ENCODE data around the gene SUPT6H. TPM values are rescaled to one million over a fixed set of nuclear protein-coding genes. Genes with fewer than 3 reads are reported as not detected.

Gene SUPT6H
- polyA plus RNA-seq, 1 of the 3 experiments (the other 2 are of a cell fraction), result 26.9 TPM

DNA sequence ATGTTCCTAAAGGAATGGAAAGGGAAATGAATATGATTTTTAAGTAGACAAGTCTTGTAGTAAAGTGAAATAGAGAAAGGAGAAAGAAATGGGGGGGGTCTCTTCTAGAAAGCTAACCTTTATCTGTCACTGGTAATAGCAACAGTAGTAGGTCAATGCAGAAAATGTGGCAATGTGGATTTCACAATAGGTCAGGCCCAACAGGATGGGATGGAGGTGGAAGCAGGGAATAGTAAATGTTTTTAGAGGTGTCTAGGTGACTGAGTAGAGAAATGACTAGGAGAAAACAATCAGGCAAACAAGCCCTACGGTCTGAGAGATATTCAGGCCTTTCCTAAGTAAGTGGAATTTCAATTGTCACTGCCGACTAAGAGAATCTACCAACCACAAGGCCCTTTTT, 42.0 kb upstream of the SUPT6H start:
- no peak for DNase-seq
- Histone ChIP-seq H4K20me1 (ENCODE audit: insufficient read depth) (no peaks in the 10 kb centered on the region), H2AFZ (ENCODE audit: low read depth) (no peak overlapping the region), H3F3A (replicated peaks; ENCODE audit: insufficient read depth) (no peaks in the 10 kb centered on the region), H3K9me3 (no peaks in the 10 kb centered on the region), H3K27ac (ENCODE audit: low read depth in 2 of 2, low read length in 1 of 2) (no peak overlapping the region), H3K36me3 (replicated peaks in 1 of 2; ENCODE audit: control insufficient read depth in 1 of 2, insufficient read depth in 2 of 2, low read length in 1 of 2) (peaks cover 79 to 88% of the 10 kb centered on the region in 2 experiments), H3K27me3 (ENCODE audit: insufficient read depth) (no peaks in the 10 kb centered on the region), H3K4me1 (ENCODE audit: control insufficient read depth in 1 of 2, insufficient read depth in 2 of 2, low read depth in 1 of 2, low read length in 1 of 2) (no peaks in the 10 kb centered on the region), H3K9ac (no peak overlapping the region), H3K79me2 (ENCODE audit: insufficient read depth) (no peaks in the 10 kb centered on the region; the same call in 1 of the 2 replicates), H3K4me2 (no peak overlapping the region), H3K9me2 (no peaks in the 10 kb centered on the region), H3K4me3 (ENCODE audit: low read depth in 2 of 2, low read length in 1 of 2) (no peak overlapping the region; a peak in 1 of 4 replicates)
- ChIA-PET CTCF (interaction anchor here (7.0 kb wide), 1 partner anchor 8 kb away, joined by 37 read pairs; no protein-coding TSS in a partner anchor), POLR2A (no interaction called here)
- WGBS (ENCODE audit: low lambda C conversion rate), result 66% methylated on average over 2 of the region's 2 CpGs
- TF ChIP-seq NRF1 (IDR thresholded peaks at IDR 0.05; ENCODE audit: low read depth, low read length), result no peak
- TF ChIP-seq, protein P1, sequence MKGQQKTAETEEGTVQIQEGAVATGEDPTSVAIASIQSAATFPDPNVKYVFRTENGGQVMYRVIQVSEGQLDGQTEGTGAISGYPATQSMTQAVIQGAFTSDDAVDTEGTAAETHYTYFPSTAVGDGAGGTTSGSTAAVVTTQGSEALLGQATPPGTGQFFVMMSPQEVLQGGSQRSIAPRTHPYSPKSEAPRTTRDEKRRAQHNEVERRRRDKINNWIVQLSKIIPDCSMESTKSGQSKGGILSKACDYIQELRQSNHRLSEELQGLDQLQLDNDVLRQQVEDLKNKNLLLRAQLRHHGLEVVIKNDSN (IDR thresholded peaks at IDR 0.05; ENCODE audit: borderline replicate concordance, low read depth), result no peak

DNA sequence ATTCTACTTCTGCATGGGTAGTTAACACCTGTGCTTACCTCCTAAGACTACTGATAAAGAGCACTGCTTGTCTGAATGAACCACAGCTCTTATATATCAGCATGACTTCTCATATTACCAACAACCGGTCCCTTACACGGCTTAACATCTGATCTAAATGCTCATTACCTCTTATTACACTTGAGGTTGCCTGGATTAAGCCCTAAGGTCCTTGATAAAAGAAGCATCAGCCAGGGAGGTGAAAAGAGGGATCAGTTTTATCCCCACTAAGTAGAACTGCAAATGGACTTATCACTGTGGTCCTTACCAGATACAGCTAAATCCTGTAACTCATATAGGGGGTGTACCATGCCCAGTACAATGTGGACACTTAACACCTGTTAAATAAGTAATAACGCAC, 39.8 kb upstream of the SUPT6H start:
- POLR2A ChIA-PET, result no interaction called here
- WGBS (ENCODE audit: low lambda C conversion rate), result 100% methylated on average over 3 of the region's 3 CpGs
- Histone ChIP-seq H3F3A (replicated peaks; ENCODE audit: insufficient read depth) (no peaks in the 10 kb centered on the region), H3K9me2 (no peaks in the 10 kb centered on the region), H3K27ac (ENCODE audit: low read depth in 2 of 2, low read length in 1 of 2) (no peak overlapping the region), H3K27me3 (ENCODE audit: insufficient read depth) (no peaks in the 10 kb centered on the region), H3K4me1 (ENCODE audit: control insufficient read depth in 1 of 2, insufficient read depth in 2 of 2, low read depth in 1 of 2, low read length in 1 of 2) (no peaks in the 10 kb centered on the region), H2AFZ (ENCODE audit: low read depth) (no peak overlapping the region), H3K4me2 (no peak overlapping the region), H3K36me3 (replicated peaks in 1 of 2; ENCODE audit: control insufficient read depth in 1 of 2, insufficient read depth in 2 of 2, low read length in 1 of 2) (peaks cover 71 to 79% of the 10 kb centered on the region in 2 experiments), H4K20me1 (ENCODE audit: insufficient read depth) (no peaks in the 10 kb centered on the region), H3K9me3 (no peaks in the 10 kb centered on the region), H3K4me3 (ENCODE audit: low read depth in 2 of 2, low read length in 1 of 2) (no peak overlapping the region), H3K9ac (no peak overlapping the region), H3K79me2 (ENCODE audit: insufficient read depth) (no peaks in the 10 kb centered on the region; the same call in 1 of the 2 replicates)
- no peak for TF ChIP-seq RXRA (IDR thresholded peaks at IDR 0.05; ENCODE audit: borderline replicate concordance, low read depth)
- no peak for TF ChIP-seq TCF12 (IDR thresholded peaks at IDR 0.05)
- no peak for TF ChIP-seq JUND (IDR thresholded peaks at IDR 0.05)
- TF ChIP-seq CHD2 (IDR thresholded peaks at IDR 0.05; ENCODE audit: low read length, partially characterized antibody), result no peak
- TF ChIP-seq, protein P2, sequence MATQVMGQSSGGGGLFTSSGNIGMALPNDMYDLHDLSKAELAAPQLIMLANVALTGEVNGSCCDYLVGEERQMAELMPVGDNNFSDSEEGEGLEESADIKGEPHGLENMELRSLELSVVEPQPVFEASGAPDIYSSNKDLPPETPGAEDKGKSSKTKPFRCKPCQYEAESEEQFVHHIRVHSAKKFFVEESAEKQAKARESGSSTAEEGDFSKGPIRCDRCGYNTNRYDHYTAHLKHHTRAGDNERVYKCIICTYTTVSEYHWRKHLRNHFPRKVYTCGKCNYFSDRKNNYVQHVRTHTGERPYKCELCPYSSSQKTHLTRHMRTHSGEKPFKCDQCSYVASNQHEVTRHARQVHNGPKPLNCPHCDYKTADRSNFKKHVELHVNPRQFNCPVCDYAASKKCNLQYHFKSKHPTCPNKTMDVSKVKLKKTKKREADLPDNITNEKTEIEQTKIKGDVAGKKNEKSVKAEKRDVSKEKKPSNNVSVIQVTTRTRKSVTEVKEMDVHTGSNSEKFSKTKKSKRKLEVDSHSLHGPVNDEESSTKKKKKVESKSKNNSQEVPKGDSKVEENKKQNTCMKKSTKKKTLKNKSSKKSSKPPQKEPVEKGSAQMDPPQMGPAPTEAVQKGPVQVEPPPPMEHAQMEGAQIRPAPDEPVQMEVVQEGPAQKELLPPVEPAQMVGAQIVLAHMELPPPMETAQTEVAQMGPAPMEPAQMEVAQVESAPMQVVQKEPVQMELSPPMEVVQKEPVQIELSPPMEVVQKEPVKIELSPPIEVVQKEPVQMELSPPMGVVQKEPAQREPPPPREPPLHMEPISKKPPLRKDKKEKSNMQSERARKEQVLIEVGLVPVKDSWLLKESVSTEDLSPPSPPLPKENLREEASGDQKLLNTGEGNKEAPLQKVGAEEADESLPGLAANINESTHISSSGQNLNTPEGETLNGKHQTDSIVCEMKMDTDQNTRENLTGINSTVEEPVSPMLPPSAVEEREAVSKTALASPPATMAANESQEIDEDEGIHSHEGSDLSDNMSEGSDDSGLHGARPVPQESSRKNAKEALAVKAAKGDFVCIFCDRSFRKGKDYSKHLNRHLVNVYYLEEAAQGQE (IDR thresholded peaks at IDR 0.05; ENCODE audit: low read depth, low read length), result no peak
- no peak for TF ChIP-seq RAD21 (IDR thresholded peaks at IDR 0.05; ENCODE audit: low read length)
- TF ChIP-seq SMC3 (IDR thresholded peaks at IDR 0.05; ENCODE audit: low read depth, low read length), result no peak
- no peak for TF ChIP-seq SIN3A (IDR thresholded peaks at IDR 0.05; ENCODE audit: borderline replicate concordance, low read depth, low read length)
- TF ChIP-seq RCOR1 (IDR thresholded peaks at IDR 0.05; ENCODE audit: low read length), result no peak
- TF ChIP-seq POLR2AphosphoS5 (IDR thresholded peaks at IDR 0.05; ENCODE audit: low read depth, low read length), result no peak
- TF ChIP-seq TEAD4 (IDR thresholded peaks at IDR 0.05; ENCODE audit: borderline replicate concordance, insufficient read depth), result no peak
- TF ChIP-seq RFX5 (IDR thresholded peaks at IDR 0.05; ENCODE audit: low read length), result no peak
- CTCF ChIA-PET, result interaction anchor here (1.2 to 7.0 kb wide), 2 partner anchors 11 to 22 kb away, joined by 6 to 37 read pairs; no protein-coding TSS in a partner anchor
- DNase-seq, result no peak
